ENCODE measurements around the gene POLG. TPM values are rescaled to one million over a fixed set of nuclear protein-coding genes. Genes with fewer than 3 reads are reported as not detected.

Gene POLG
- total RNA-seq, 1 experiment from 2014 or later: 60.3 TPM

DNA sequence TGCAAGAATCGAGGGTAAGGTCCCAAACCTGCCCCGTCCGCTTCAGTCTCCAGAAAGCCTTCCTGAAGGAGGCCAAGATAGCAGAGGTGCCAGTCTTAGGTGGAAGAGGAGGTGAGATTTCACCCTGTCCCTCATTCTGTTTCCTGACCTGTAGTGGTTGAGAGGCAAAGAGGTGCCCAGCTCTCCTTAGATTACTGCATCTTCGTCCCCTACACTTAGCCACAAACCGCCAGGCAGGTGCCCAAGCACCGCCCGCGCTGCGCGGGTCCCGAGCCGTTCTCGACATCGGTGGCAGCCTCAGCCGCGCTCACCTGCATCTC, 23.8 kb upstream of the POLG start:
- Histone ChIP-seq H2BK12ac (ENCODE audit: insufficient read length, low read depth, low read length) (no peak overlapping the region), H3K56ac (ENCODE audit: insufficient read length, low read depth, low read length) (no peak overlapping the region), H3K9me3 (ENCODE audit: control insufficient read depth, low read depth, low read length) (no peaks in the 10 kb centered on the region), H2AFZ (ENCODE audit: low read length) (no peak overlapping the region), H3K79me1 (ENCODE audit: insufficient read depth, low read depth, low read length, poor library complexity, severe bottlenecking) (no peaks in the 10 kb centered on the region), H4K91ac (ENCODE audit: insufficient read length, low read depth, low read length) (no peak overlapping the region), H3K4me2 (ENCODE audit: insufficient read depth, insufficient read length, low read length) (peak overlapping the region; percentile 7), H2BK5ac (ENCODE audit: insufficient read length, low read length) (no peak overlapping the region), H3K4me1 (ENCODE audit: insufficient read depth, low read length) (no peaks in the 10 kb centered on the region), H2BK20ac (ENCODE audit: low read depth, low read length, poor library complexity, severe bottlenecking) (no peak overlapping the region), H3T11ph (ENCODE audit: low read length) (no peak overlapping the region), H3K9ac (ENCODE audit: extremely low read depth, insufficient read length, low read length) (no peak overlapping the region), H3K27me3 (ENCODE audit: insufficient read depth, low read length) (peaks cover 65% of the 10 kb centered on the region), H4K20me1 (ENCODE audit: control insufficient read depth, insufficient read depth, insufficient read length) (no peaks in the 10 kb centered on the region), H4K8ac (replicated peaks; ENCODE audit: insufficient read length, low read depth, low read length) (no peak overlapping the region), H3K4ac (ENCODE audit: low read depth, low read length) (no peak overlapping the region), H3K27ac (ENCODE audit: insufficient read length, low read depth, low read length) (no peak overlapping the region), H3K14ac (ENCODE audit: insufficient read depth, low read length) (no peak overlapping the region), H4K5ac (ENCODE audit: insufficient read length, low read depth, low read length) (no peak overlapping the region), H2BK120ac (ENCODE audit: low read depth, low read length, poor library complexity, severe bottlenecking) (no peak overlapping the region), H3K18ac (ENCODE audit: insufficient read length, low read depth, low read length) (no peak overlapping the region), H3K79me2 (ENCODE audit: insufficient read depth, low read length) (no peaks in the 10 kb centered on the region), H2AK5ac (ENCODE audit: insufficient read length, low read length) (no peak overlapping the region), H2BK15ac (ENCODE audit: low read depth, low read length) (no peak overlapping the region), H3K23ac (ENCODE audit: insufficient read length, low read depth, low read length) (no peak overlapping the region), H3K23me2 (ENCODE audit: insufficient read length, low read depth, low read length, poor library complexity, severe bottlenecking) (no peaks in the 10 kb centered on the region)
- Mint-ChIP-seq H3K4me1 (peaks cover 27% of the 10 kb centered on the region in 2 experiments), H3K36me3 (ENCODE audit: insufficient read depth in 1 of 3, low read depth in 3 of 3) (no peaks in the 10 kb centered on the region), H3K9me3 (peaks cover 0 to 4% of the 10 kb centered on the region in 2 experiments; a peak in 1 of 5 replicates), H3K27me3 (ENCODE audit: low read depth) (peaks cover 100% of the 10 kb centered on the region), H3K27ac (no peak overlapping the region), H3K4me3 (peak overlapping the region; percentile 61 to 79; a peak in 3 of 5 replicates)
- no CpG with 5 or more reads among the region's 16 CpGs for WGBS (ENCODE audit: extremely low coverage, insufficient read length, low lambda C conversion rate)
- TF ChIP-seq, protein P1, sequence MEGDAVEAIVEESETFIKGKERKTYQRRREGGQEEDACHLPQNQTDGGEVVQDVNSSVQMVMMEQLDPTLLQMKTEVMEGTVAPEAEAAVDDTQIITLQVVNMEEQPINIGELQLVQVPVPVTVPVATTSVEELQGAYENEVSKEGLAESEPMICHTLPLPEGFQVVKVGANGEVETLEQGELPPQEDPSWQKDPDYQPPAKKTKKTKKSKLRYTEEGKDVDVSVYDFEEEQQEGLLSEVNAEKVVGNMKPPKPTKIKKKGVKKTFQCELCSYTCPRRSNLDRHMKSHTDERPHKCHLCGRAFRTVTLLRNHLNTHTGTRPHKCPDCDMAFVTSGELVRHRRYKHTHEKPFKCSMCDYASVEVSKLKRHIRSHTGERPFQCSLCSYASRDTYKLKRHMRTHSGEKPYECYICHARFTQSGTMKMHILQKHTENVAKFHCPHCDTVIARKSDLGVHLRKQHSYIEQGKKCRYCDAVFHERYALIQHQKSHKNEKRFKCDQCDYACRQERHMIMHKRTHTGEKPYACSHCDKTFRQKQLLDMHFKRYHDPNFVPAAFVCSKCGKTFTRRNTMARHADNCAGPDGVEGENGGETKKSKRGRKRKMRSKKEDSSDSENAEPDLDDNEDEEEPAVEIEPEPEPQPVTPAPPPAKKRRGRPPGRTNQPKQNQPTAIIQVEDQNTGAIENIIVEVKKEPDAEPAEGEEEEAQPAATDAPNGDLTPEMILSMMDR (conservative IDR thresholded peaks at IDR 0.05): no peak
- DNase-seq: no peak
